ENCODE data around the gene USP4. TPM values are rescaled to one million over a fixed set of nuclear protein-coding genes. Genes with fewer than 3 reads are reported as not detected.

USP4 gene
- total and polyA plus RNA-seq, 2 of the 13 experiments (the other 11 are each of a cell fraction or from before 2014, with no cell fraction given): 9.2 to 20.8 TPM

DNA sequence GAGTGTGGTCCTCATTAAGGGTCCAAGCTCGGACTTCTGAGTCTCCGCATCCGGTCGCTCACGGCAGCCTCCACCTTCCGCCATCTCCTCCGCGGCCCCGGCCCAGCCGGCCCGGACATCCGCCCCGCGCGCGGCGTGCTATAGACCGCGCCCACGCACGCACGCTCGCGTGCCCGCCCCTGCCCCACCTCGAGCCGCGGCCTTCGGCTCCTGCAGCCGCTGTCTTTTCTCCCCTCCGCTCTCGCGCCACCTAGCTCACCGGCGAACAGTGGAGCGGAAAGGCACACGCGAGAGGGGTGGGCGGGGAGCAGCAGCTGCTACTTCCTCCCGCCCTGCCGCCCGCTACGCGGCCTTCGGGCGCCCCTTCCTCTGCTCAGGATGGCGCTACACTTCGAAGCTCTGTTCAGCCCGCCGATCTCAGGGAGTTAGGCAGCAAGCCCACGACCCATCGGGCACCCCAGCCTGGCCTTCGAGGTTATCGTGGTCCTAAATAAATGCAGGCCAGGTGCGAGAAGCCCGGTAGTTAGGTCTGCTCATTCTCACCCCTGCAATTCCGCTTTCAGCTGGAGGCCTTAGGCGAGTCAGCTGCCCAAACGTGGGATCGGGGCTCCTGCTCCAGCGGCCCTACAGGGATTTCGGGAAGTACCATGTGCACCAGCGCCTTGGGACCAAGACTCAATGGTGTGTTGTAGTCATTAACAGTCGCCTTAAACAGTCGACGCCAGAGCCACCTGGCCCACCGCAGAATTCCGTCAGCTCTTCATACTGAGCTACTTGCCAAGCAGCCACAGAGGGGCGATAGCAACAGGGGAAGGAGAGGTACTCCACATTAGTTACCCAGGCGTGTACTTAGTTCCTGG, at the start of gene USP4 (continued):
- TF ChIP-seq, protein P1, sequence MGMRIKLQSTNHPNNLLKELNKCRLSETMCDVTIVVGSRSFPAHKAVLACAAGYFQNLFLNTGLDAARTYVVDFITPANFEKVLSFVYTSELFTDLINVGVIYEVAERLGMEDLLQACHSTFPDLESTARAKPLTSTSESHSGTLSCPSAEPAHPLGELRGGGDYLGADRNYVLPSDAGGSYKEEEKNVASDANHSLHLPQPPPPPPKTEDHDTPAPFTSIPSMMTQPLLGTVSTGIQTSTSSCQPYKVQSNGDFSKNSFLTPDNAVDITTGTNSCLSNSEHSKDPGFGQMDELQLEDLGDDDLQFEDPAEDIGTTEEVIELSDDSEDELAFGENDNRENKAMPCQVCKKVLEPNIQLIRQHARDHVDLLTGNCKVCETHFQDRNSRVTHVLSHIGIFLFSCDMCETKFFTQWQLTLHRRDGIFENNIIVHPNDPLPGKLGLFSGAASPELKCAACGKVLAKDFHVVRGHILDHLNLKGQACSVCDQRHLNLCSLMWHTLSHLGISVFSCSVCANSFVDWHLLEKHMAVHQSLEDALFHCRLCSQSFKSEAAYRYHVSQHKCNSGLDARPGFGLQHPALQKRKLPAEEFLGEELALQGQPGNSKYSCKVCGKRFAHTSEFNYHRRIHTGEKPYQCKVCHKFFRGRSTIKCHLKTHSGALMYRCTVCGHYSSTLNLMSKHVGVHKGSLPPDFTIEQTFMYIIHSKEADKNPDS (CRISPR knock-in tag; IDR thresholded peaks at IDR 0.05): peak; percentile 88
- TF ChIP-seq ZNF430 (CRISPR knock-in tag; IDR thresholded peaks at IDR 0.05): peak; percentile 97
- TF ChIP-seq ZNF790 (CRISPR knock-in tag; IDR thresholded peaks at IDR 0.05; ENCODE audit: borderline replicate concordance): peak; percentile 86
- peak; percentile 98 for TF ChIP-seq MEIS1 (CRISPR knock-in tag; IDR thresholded peaks at IDR 0.05; ENCODE audit: borderline replicate concordance)
- TF ChIP-seq, protein P2, sequence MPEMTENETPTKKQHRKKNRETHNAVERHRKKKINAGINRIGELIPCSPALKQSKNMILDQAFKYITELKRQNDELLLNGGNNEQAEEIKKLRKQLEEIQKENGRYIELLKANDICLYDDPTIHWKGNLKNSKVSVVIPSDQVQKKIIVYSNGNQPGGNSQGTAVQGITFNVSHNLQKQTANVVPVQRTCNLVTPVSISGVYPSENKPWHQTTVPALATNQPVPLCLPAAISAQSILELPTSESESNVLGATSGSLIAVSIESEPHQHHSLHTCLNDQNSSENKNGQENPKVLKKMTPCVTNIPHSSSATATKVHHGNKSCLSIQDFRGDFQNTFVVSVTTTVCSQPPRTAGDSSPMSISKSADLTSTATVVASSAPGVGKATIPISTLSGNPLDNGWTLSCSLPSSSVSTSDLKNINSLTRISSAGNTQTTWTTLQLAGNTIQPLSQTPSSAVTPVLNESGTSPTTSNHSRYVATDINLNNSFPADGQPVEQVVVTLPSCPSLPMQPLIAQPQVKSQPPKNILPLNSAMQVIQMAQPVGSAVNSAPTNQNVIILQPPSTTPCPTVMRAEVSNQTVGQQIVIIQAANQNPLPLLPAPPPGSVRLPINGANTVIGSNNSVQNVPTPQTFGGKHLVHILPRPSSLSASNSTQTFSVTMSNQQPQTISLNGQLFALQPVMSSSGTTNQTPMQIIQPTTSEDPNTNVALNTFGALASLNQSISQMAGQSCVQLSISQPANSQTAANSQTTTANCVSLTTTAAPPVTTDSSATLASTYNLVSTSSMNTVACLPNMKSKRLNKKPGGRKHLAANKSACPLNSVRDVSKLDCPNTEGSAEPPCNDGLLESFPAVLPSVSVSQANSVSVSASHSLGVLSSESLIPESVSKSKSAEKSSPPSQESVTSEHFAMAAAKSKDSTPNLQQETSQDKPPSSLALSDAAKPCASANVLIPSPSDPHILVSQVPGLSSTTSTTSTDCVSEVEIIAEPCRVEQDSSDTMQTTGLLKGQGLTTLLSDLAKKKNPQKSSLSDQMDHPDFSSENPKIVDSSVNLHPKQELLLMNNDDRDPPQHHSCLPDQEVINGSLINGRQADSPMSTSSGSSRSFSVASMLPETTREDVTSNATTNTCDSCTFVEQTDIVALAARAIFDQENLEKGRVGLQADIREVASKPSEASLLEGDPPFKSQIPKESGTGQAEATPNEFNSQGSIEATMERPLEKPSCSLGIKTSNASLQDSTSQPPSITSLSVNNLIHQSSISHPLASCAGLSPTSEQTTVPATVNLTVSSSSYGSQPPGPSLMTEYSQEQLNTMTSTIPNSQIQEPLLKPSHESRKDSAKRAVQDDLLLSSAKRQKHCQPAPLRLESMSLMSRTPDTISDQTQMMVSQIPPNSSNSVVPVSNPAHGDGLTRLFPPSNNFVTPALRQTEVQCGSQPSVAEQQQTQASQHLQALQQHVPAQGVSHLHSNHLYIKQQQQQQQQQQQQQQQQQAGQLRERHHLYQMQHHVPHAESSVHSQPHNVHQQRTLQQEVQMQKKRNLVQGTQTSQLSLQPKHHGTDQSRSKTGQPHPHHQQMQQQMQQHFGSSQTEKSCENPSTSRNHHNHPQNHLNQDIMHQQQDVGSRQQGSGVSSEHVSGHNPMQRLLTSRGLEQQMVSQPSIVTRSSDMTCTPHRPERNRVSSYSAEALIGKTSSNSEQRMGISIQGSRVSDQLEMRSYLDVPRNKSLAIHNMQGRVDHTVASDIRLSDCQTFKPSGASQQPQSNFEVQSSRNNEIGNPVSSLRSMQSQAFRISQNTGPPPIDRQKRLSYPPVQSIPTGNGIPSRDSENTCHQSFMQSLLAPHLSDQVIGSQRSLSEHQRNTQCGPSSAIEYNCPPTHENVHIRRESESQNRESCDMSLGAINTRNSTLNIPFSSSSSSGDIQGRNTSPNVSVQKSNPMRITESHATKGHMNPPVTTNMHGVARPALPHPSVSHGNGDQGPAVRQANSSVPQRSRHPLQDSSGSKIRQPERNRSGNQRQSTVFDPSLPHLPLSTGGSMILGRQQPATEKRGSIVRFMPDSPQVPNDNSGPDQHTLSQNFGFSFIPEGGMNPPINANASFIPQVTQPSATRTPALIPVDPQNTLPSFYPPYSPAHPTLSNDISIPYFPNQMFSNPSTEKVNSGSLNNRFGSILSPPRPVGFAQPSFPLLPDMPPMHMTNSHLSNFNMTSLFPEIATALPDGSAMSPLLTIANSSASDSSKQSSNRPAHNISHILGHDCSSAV (CRISPR knock-in tag; IDR thresholded peaks at IDR 0.05; ENCODE audit: borderline replicate concordance): no peak; the same call in 1 of the 2 replicates
- peak; percentile 79 for TF ChIP-seq RAD21 (CRISPR knock-in tag; IDR thresholded peaks at IDR 0.05)
- TF ChIP-seq SRSF1 (optimal IDR thresholded peaks at IDR 0.05; ENCODE audit: low read depth, low read length): no peak
- TF ChIP-seq, protein P3, sequence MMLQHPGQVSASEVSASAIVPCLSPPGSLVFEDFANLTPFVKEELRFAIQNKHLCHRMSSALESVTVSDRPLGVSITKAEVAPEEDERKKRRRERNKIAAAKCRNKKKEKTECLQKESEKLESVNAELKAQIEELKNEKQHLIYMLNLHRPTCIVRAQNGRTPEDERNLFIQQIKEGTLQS (CRISPR knock-in tag; IDR thresholded peaks at IDR 0.05): peak; percentile 40
- TF ChIP-seq MYNN (CRISPR knock-in tag; IDR thresholded peaks at IDR 0.05; ENCODE audit: low read depth): 0 out of 2 replicates have a peak, but pooled peaks have one; percentile 42
- no peak for TF ChIP-seq ZFYVE20 (CRISPR knock-in tag; IDR thresholded peaks at IDR 0.05; ENCODE audit: borderline replicate concordance, low read depth)
- TF ChIP-seq KLF12 (CRISPR knock-in tag; IDR thresholded peaks at IDR 0.05; ENCODE audit: borderline replicate concordance): peak; percentile 95
- TF ChIP-seq, protein P4, sequence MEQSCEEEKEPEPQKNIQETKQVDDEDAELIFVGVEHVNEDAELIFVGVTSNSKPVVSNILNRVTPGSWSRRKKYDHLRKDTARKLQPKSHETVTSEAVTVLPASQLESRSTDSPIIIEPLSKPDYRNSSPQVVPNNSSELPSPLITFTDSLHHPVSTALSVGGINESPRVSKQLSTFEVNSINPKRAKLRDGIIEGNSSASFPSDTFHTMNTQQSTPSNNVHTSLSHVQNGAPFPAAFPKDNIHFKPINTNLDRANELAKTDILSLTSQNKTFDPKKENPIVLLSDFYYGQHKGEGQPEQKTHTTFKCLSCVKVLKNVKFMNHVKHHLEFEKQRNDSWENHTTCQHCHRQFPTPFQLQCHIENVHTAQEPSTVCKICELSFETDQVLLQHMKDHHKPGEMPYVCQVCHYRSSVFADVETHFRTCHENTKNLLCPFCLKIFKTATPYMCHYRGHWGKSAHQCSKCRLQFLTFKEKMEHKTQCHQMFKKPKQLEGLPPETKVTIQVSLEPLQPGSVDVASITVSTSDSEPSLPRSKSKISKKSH (CRISPR knock-in tag; IDR thresholded peaks at IDR 0.05; ENCODE audit: borderline replicate concordance): peak; percentile 97
- peak; percentile 99 for TF ChIP-seq SRY (CRISPR knock-in tag; IDR thresholded peaks at IDR 0.05)

All from HepG2 (cell line).